AG09319 (cell line): ENCODE measurements around the gene ANAPC2.

ENCODE experiments used
- DNase-seq: peaks from one replicate; pipeline ENCODE4 v3.0.0-alpha.2; 2010; ENCODE audit warnings: low read depth; ENCODE audit errors: extremely low read depth
- CTCF ChIP-seq: IDR thresholded peaks from 2 replicates; pipeline ENCODE4 v1.5.1; 2011; ENCODE audit warnings: low read depth, mild to moderate bottlenecking, inconsistent platforms, low read length, moderate library complexity

The ANAPC2 gene

GRCh38 chr9:137168573-137168903 lies 19.8 kb downstream of the ANAPC2 start:
- no peak for DNase-seq
- TF ChIP-seq CTCF: no peak

GRCh38 chr9:137167747-137168572 lies 20.4 kb downstream of the ANAPC2 start:
- DNase-seq: no peak
- TF ChIP-seq CTCF: no peak

GRCh38 chr9:137167277-137167746 lies 21.0 kb downstream of the ANAPC2 start:
- no peak for DNase-seq

GRCh38 chr9:137166380-137167229 lies 21.8 kb downstream of the ANAPC2 start:
- no peak for TF ChIP-seq CTCF
- no peak for DNase-seq

More at GRCh38 chr9:137167277-137167746, 21.0 kb downstream of the ANAPC2 start:
- no peak for TF ChIP-seq CTCF

GRCh38 chr9:137165250-137165836 lies 23.0 kb downstream of the ANAPC2 start:
- no peak for DNase-seq
- TF ChIP-seq CTCF: no peak

GRCh38 chr9:137164370-137165249 lies 23.8 kb downstream of the ANAPC2 start:
- no peak for DNase-seq
- no peak for TF ChIP-seq CTCF
